H9 (cell line): Measurements from ENCODE around the gene ABCF1. TPM values are rescaled to one million over a fixed set of nuclear protein-coding genes. Genes with fewer than 3 reads are reported as not detected.

ENCODE experiments used
- DNase-seq: peaks from one replicate; pipeline ENCODE4 v3.0.0-alpha.2; 2017
- H2AFZ ChIP-seq: one replicate; pipeline ENCODE4 v1.6.1; 2013; ENCODE audit warnings: mild to moderate bottlenecking, low read length, control low read depth, moderate library complexity
- H2AK5ac ChIP-seq: 2 replicates; pipeline ENCODE4 v1.6.1; 2013; ENCODE audit warnings: low read length, control low read depth, mixed read lengths; ENCODE audit not compliant: insufficient read length
- H2BK120ac ChIP-seq: one replicate; pipeline ENCODE4 v1.6.1; 2013; ENCODE audit warnings: low read depth, mild to moderate bottlenecking, low read length, control low read depth, inconsistent platforms; ENCODE audit not compliant: poor library complexity, severe bottlenecking
- H2BK12ac ChIP-seq: 2 replicates; pipeline ENCODE4 v1.6.1; 2013; ENCODE audit warnings: low read length, control low read depth, mixed read lengths, low read depth; ENCODE audit not compliant: insufficient read length
- H2BK15ac ChIP-seq: 2 replicates; pipeline ENCODE4 v1.6.1; 2013; ENCODE audit warnings: low read depth, low read length, control low read depth
- H2BK20ac ChIP-seq: one replicate; pipeline ENCODE4 v1.6.1; 2013; ENCODE audit warnings: low read depth, mild to moderate bottlenecking, low read length, control low read depth, inconsistent platforms; ENCODE audit not compliant: poor library complexity, severe bottlenecking
- H2BK5ac ChIP-seq: 2 replicates; pipeline ENCODE4 v1.6.1; 2013; ENCODE audit warnings: low read length, control low read depth, mixed read lengths; ENCODE audit not compliant: insufficient read length
- H3K14ac ChIP-seq: 2 replicates; pipeline ENCODE4 v1.6.1; 2013; ENCODE audit warnings: low read length, control low read depth; ENCODE audit not compliant: insufficient read depth
- H3K18ac ChIP-seq: 2 replicates; pipeline ENCODE4 v1.6.1; 2013; ENCODE audit warnings: low read depth, mild to moderate bottlenecking, mixed read lengths, low read length, control low read depth; ENCODE audit not compliant: insufficient read length
- H3K23ac ChIP-seq: 2 replicates; pipeline ENCODE4 v1.6.1; 2013; ENCODE audit warnings: low read length, control low read depth, mixed read lengths, low read depth; ENCODE audit not compliant: insufficient read length
- H3K23me2 ChIP-seq: 2 replicates; pipeline ENCODE4 v1.6.1; 2013; ENCODE audit warnings: low read depth, mild to moderate bottlenecking, mixed read lengths, low read length, control low read depth; ENCODE audit not compliant: insufficient read length, poor library complexity, severe bottlenecking
- H3K27ac ChIP-seq: 2 replicates; pipeline ENCODE4 v1.5.1; 2013; ENCODE audit warnings: low read length, control low read depth, mixed read lengths, low read depth; ENCODE audit not compliant: insufficient read length
- H3K27me3 ChIP-seq: 2 replicates; pipeline ENCODE4 v1.6.1; 2013; ENCODE audit warnings: low read length, control low read depth, inconsistent platforms; ENCODE audit not compliant: insufficient read depth
- H3K4ac ChIP-seq: 2 replicates; pipeline ENCODE4 v1.6.1; 2013; ENCODE audit warnings: low read depth, mild to moderate bottlenecking, control low read depth, inconsistent platforms, low read length, moderate library complexity
- H3K4me1 ChIP-seq: 2 replicates; pipeline ENCODE4 v1.6.1; 2013; ENCODE audit warnings: low read length, control low read depth, inconsistent platforms; ENCODE audit not compliant: insufficient read depth
- H3K4me2 ChIP-seq: 2 replicates; pipeline ENCODE4 v1.6.1; 2013; ENCODE audit warnings: low read length, control low read depth, mixed read lengths; ENCODE audit not compliant: insufficient read length, insufficient read depth
- H3K56ac ChIP-seq: 2 replicates; pipeline ENCODE4 v1.6.1; 2013; ENCODE audit warnings: low read depth, mild to moderate bottlenecking, mixed read lengths, low read length, control low read depth; ENCODE audit not compliant: insufficient read length
- H3K79me1 ChIP-seq: 2 replicates; pipeline ENCODE4 v1.6.1; 2013; ENCODE audit warnings: low read depth, mild to moderate bottlenecking, moderate library complexity, low read length, control low read depth, inconsistent platforms; ENCODE audit not compliant: insufficient read depth, poor library complexity, severe bottlenecking
- H3K79me2 ChIP-seq: 2 replicates; pipeline ENCODE4 v1.6.1; 2013; ENCODE audit warnings: low read length, control low read depth, inconsistent platforms; ENCODE audit not compliant: insufficient read depth
- H3K9ac ChIP-seq: 2 replicates; pipeline ENCODE4 v1.6.1; 2013; ENCODE audit warnings: low read length, control low read depth, mixed read lengths; ENCODE audit not compliant: insufficient read length; ENCODE audit errors: extremely low read depth
- H3K9me3 ChIP-seq: one replicate; pipeline ENCODE4 v1.6.1; 2013; ENCODE audit warnings: low read depth, low read length, inconsistent platforms; ENCODE audit not compliant: control insufficient read depth
- H3T11ph ChIP-seq: one replicate; pipeline ENCODE4 v1.6.1; 2013; ENCODE audit warnings: mild to moderate bottlenecking, low read length, control low read depth, inconsistent platforms
- H4K20me1 ChIP-seq: one replicate; pipeline ENCODE4 v1.6.1; 2013; ENCODE audit not compliant: control insufficient read depth, insufficient read length, insufficient read depth
- H4K5ac ChIP-seq: 2 replicates; pipeline ENCODE4 v1.6.1; 2013; ENCODE audit warnings: low read depth, mild to moderate bottlenecking, mixed read lengths, low read length, control low read depth; ENCODE audit not compliant: insufficient read length
- H4K8ac ChIP-seq: replicated peaks from 2 replicates; pipeline ENCODE4 v1.6.1; 2013; ENCODE audit warnings: low read length, control low read depth, mixed read lengths, low read depth; ENCODE audit not compliant: insufficient read length
- H4K91ac ChIP-seq: 2 replicates; pipeline ENCODE4 v1.6.1; 2013; ENCODE audit warnings: low read depth, mild to moderate bottlenecking, moderate library complexity, mixed read lengths, low read length, control low read depth; ENCODE audit not compliant: insufficient read length
- H3K27ac Mint-ChIP-seq, 3 experiments: 2 replicates in 2 of 3; 3 replicates in 1 of 3; pipeline ENCODE4 v1.8.0; 2020 to 2021; ENCODE audit warnings: mixed read lengths in 3 of 3, mild to moderate bottlenecking in 1 of 3, moderate library complexity in 1 of 3
- H3K27me3 Mint-ChIP-seq: 2 replicates; pipeline ENCODE4 v1.8.0; 2021; ENCODE audit warnings: low read depth, mild to moderate bottlenecking, moderate library complexity, mixed read lengths
- H3K36me3 Mint-ChIP-seq, 3 experiments: 2 replicates in 2 of 3; 3 replicates in 1 of 3; pipeline ENCODE4 v1.8.0; 2020 to 2021; ENCODE audit warnings: low read depth in 3 of 3, mixed read lengths in 3 of 3; ENCODE audit not compliant: insufficient read depth in 1 of 3
- H3K4me1 Mint-ChIP-seq, 2 experiments: 2 replicates each; pipeline ENCODE4 v1.8.0; 2020; ENCODE audit warnings: mixed read lengths in 2 of 2
- H3K4me3 Mint-ChIP-seq, 2 experiments: 2 replicates in 1 of 2; 3 replicates in 1 of 2; pipeline ENCODE4 v1.8.0; 2020 to 2021; ENCODE audit warnings: mild to moderate bottlenecking in 2 of 2, mixed read lengths in 2 of 2, moderate library complexity in 1 of 2
- H3K9me3 Mint-ChIP-seq, 2 experiments: 2 replicates in 1 of 2; 3 replicates in 1 of 2; pipeline ENCODE4 v1.8.0; 2020; ENCODE audit warnings: mild to moderate bottlenecking in 2 of 2, mixed read lengths in 2 of 2, moderate library complexity in 1 of 2
- CTCF ChIP-seq: fragments of 200-600 bp; sonication (generic); conservative IDR thresholded peaks from 3 replicates; pipeline ENCODE4 v1.8.0; 2021; ENCODE audit warnings: antibody characterized with exemption, mild to moderate bottlenecking
- WGBS: extraction: QIAGEN DNeasy Blood & Tissue Kit; methylation state at CpG from one replicate; pipeline ENCODE4 v1.1.7; 2013; ENCODE audit warnings: missing lambda C conversion rate, low lambda C conversion rate, mixed read lengths; ENCODE audit not compliant: insufficient read length; ENCODE audit errors: extremely low coverage; 5-methylcytosine and 5-hydroxymethylcytosine counted together
- total RNA-seq: library from RNA; stranded (reverse); gene quantifications from 2 replicates; pipeline ENCODE4 v1.2.1, GENCODE V29; 2021

Gene ABCF1
- total RNA-seq, 1 experiment from 2014 or later: 118 TPM

GRCh38 chr6:30615219-30615957 is 44.1 kb downstream of the ABCF1 start:
- Mint-ChIP-seq H3K9me3 (peaks cover 8 to 12% of the 10 kb centered on the region in 2 experiments; a peak in 3 of 5 replicates), H3K27ac (peak overlapping the region; percentile 99 to 100 (median 100)), H3K4me3 (peak overlapping the region; percentile 92 to 97), H3K4me1 (peaks cover 38 to 44% of the 10 kb centered on the region in 2 experiments), H3K36me3 (peaks cover 32 to 62% (median 46%) of the 10 kb centered on the region in 3 experiments), H3K27me3 (no peaks in the 10 kb centered on the region; the same call in 1 of the 2 replicates)
- DNase-seq: peak; percentile 75
- Histone ChIP-seq H3K4me1 (peaks cover 4% of the 10 kb centered on the region; the same call in 1 of the 2 replicates), H3K79me2 (peaks cover 2% of the 10 kb centered on the region; the same call in 1 of the 2 replicates), H3K23me2 (peaks cover 21% of the 10 kb centered on the region), H2BK15ac (no peak overlapping the region), H3K27ac (peak overlapping the region; percentile 90), H3K18ac (peak overlapping the region; percentile 78), H2BK120ac (no peak overlapping the region), H2BK5ac (peak overlapping the region; percentile 64), H3K4ac (no peak overlapping the region; the same call in 1 of the 2 replicates), H3K14ac (peak overlapping the region; percentile 94; the same call in 1 of the 2 replicates), H3K79me1 (peaks cover 4% of the 10 kb centered on the region), H3K4me2 (peak overlapping the region; percentile 89), H2AK5ac (no peak overlapping the region), H4K91ac (no peak overlapping the region), H4K20me1 (no peaks in the 10 kb centered on the region), H2BK20ac (no peak overlapping the region), H2BK12ac (no peak overlapping the region), H3K9me3 (no peaks in the 10 kb centered on the region), H3T11ph (peak overlapping the region; percentile 68), H2AFZ (no peak overlapping the region), H4K8ac (no peak overlapping the region), H4K5ac (peak overlapping the region; percentile 94), H3K9ac (peak overlapping the region; percentile 99), H3K56ac (no peak overlapping the region), H3K23ac (no peak overlapping the region), H3K27me3 (no peaks in the 10 kb centered on the region)
- no peak for TF ChIP-seq CTCF
- no CpG with 5 or more reads among the region's 10 CpGs for WGBS
